ENCODE results near the gene IL1RAP. TPM values are rescaled to one million over a fixed set of nuclear protein-coding genes. Genes with fewer than 3 reads are reported as not detected.
"Not testable (repeated sequence)": the region's sequence is repeated elsewhere in the genome, so short reads cannot be mapped to it uniquely, and the experiment has no call there.

The IL1RAP gene
- total RNA-seq, result 3.5 and 6.3 TPM in 2 replicates

GRCh38 chr3:190513409-190514370 lies at the start of gene IL1RAP:
IL1RAP (plus strand) TSS chr3:190514085; CDS start chr3:190564290, 50,205 bp downstream.
- peak; percentile 92 for DNase-seq

GRCh38 chr3:190467922-190468321 lies 46.0 kb upstream of the IL1RAP start:
- no peak for DNase-seq

GRCh38 chr3:190473261-190473660 lies 40.6 kb upstream of the IL1RAP start:
- DNase-seq, result not testable (repeated sequence)

GRCh38 chr3:190481779-190482178 lies 32.1 kb upstream of the IL1RAP start:
- no peak for DNase-seq

- peak; percentile 79 for DNase-seq
Measured at GRCh38 chr3:190485830-190486532, 27.9 kb upstream of the IL1RAP start.

- no peak for DNase-seq
Measured at GRCh38 chr3:190486533-190486864, 27.4 kb upstream of the IL1RAP start.

- DNase-seq, result no peak
Measured at GRCh38 chr3:190486908-190487607, 26.8 kb upstream of the IL1RAP start.

- no peak for DNase-seq
Measured at GRCh38 chr3:190491533-190492054, 22.3 kb upstream of the IL1RAP start.

- no peak for DNase-seq
Measured at GRCh38 chr3:190492129-190492528, 21.8 kb upstream of the IL1RAP start.

GRCh38 chr3:190492966-190493365 lies 20.9 kb upstream of the IL1RAP start:
- DNase-seq, result no peak

- no peak for DNase-seq
Measured at GRCh38 chr3:190494907-190495306, 19.0 kb upstream of the IL1RAP start.

GRCh38 chr3:190495354-190495753 lies 18.5 kb upstream of the IL1RAP start:
- DNase-seq, result no peak

- DNase-seq, result no peak
Measured at GRCh38 chr3:190495796-190496195, 18.1 kb upstream of the IL1RAP start.

GRCh38 chr3:190496859-190497258 lies 17.0 kb upstream of the IL1RAP start:
- DNase-seq, result no peak

- no peak for DNase-seq
Measured at GRCh38 chr3:190497811-190498210, 16.1 kb upstream of the IL1RAP start.

- no peak for DNase-seq
Measured at GRCh38 chr3:190498293-190498692, 15.6 kb upstream of the IL1RAP start.

GRCh38 chr3:190499122-190499521 lies 14.8 kb upstream of the IL1RAP start:
- no peak for DNase-seq

GRCh38 chr3:190502946-190503345 lies 10.9 kb upstream of the IL1RAP start:
- no peak for DNase-seq

GRCh38 chr3:190504354-190505125 lies 9.3 kb upstream of the IL1RAP start:
- peak; percentile 58 for DNase-seq

GRCh38 chr3:190505381-190506003 lies 8.4 kb upstream of the IL1RAP start:
- no peak for DNase-seq

GRCh38 chr3:190506271-190506670 lies 7.6 kb upstream of the IL1RAP start:
- DNase-seq, result no peak

GRCh38 chr3:190512666-190513065 lies 1.2 kb upstream of the IL1RAP start:
- no peak for DNase-seq

All from dermis blood vessel endothelial cell (primary cell).